Measurements from ENCODE around the gene SIRT2. TPM values are rescaled to one million over a fixed set of nuclear protein-coding genes. Genes with fewer than 3 reads are reported as not detected.
A peak's percentile ranks its signal among the peaks of the same experiment; 100 is the strongest.
"Not testable (repeated sequence)": the region's sequence is repeated elsewhere in the genome, so short reads cannot be mapped to it uniquely, and the experiment has no call there.

The SIRT2 gene
- total RNA-seq, result 99.8 TPM
- long read RNA-seq, transcript SIRT2-204 (15 exons, 2,062 nt), result major isoform, 42 of 92 reads
- long read RNA-seq, transcript SIRT2-201 (16 exons, 2,070 nt), result minor isoform, 12 of 92 reads
- long read RNA-seq, partial matches to known transcripts, result 4 of 92 reads
- long read RNA-seq, other reads (novel, unspliced or antisense), result 34 of 92 reads

- intact Hi-C loops (cut with DNase I), result loop anchor here (1.0 to 5.0 kb wide), 3 partner anchors 31 to 282 kb away; partner anchors contain the start of genes EIF3K, HNRNPL, MAP4K1 and MRPS12
- DNase-seq (ENCODE audit: missing footprints) (peak; percentile 100), ATAC-seq (peak; percentile 99)
Observed at GRCh38 chr19:38899447-38900201, at the start of gene SIRT2, which contains the start of gene NFKBIB. SIRT2 (minus strand) TSS chr19:38899618; CDS start chr19:38899521, 97 bp downstream. NFKBIB (plus strand) TSS chr19:38899969; CDS start chr19:38900033, 64 bp downstream.

- intact Hi-C loops (cut with DNase I), result no loop called here
- no peak for ATAC-seq
Observed at GRCh38 chr19:38946229-38947010, 47.0 kb upstream of the SIRT2 start.

GRCh38 chr19:38945562-38946228, 46.3 kb upstream of the SIRT2 start:
- intact Hi-C loops (cut with DNase I), result no loop called here
- DNase-seq (ENCODE audit: missing footprints), result no peak
- ATAC-seq, result no peak

More at GRCh38 chr19:38946229-38947010, 47.0 kb upstream of the SIRT2 start:
- DNase-seq (ENCODE audit: missing footprints), result peak; percentile 51

DNA sequence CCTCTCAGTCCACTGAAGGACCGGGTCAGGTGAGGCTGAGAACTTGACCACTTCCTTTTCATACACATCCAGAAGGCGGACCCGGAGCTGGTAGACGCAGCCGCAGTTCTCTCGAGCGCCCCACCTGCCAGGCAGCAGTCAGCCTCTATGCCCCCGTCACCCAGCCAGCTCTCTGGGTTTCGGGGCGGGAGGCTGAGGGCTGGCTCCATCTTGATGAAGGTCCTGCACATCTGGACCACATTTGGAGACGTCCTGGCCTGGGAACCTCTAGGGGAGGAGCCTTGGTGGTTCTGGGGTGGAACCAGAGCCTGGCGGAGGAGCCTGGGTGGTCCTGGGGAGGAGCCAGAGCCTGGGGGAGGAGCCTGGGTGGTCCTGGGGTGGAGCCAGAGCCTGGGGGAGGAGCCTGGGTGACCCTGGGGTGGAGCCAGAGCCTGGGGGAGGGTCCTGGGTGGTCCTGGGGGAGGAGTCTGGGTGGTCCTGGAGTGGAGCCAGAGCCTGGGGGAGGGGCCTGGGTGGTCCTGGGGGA, 45.6 kb upstream of the SIRT2 start:
- intact Hi-C loops (cut with DNase I), result no loop called here
- no peak for DNase-seq (ENCODE audit: missing footprints)
- ATAC-seq, result no peak

GRCh38 chr19:38942471-38943181, 43.2 kb upstream of the SIRT2 start:
- no peak for ATAC-seq
- intact Hi-C loops (cut with DNase I), result no loop called here
- no peak for DNase-seq (ENCODE audit: missing footprints)

DNA sequence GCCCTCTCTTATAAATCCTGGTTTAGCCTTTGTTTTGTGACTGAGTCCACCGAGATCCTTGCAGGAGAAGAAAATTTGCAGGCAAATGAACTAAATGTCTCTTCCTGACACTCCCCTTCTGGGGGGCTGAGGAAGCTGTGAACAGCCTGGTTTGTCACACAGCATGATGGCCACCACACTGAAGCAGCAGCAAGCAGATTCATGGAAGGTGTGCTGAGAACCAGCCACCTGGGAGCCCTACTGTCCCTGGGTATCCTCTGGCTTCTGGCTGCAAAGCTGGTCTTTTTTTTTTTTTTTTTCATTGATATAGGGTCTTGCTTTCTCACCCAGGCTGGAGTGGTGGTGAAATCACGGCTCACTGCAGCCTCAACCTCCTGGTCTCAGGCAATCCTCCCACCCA, 42.6 kb upstream of the SIRT2 start:
- ATAC-seq, result no peak
- DNase-seq (ENCODE audit: missing footprints), result no peak
- intact Hi-C loops (cut with DNase I), result no loop called here

DNA sequence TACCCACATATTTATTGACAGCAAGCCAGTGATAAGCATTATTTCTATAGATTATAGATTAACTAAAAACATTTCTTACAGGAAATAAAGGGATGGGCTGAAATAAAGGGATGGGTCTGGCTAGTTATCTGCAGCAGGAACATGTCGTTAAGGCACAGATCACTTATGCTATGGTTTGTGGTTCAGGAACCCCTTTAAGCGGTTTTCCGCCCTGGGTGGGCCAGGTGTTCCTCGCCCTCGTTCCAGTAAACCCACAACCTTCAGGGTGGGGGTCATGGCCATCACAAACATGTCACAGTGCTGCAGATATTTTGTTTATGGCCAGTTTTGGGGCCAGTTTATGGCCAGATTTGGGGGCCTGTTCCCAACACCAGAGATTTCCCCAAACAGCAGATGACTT, 42.0 kb upstream of the SIRT2 start:
- intact Hi-C loops (cut with DNase I); ATAC-seq; DNase-seq (ENCODE audit: missing footprints): not testable (repeated sequence)

GRCh38 chr19:38939957-38940356, 40.5 kb upstream of the SIRT2 start:
- intact Hi-C loops (cut with DNase I), result no loop called here
- DNase-seq (ENCODE audit: missing footprints), result no peak
- ATAC-seq, result no peak

- no peak for DNase-seq (ENCODE audit: missing footprints)
- no peak for ATAC-seq
- intact Hi-C loops (cut with DNase I), result loop anchor here (5.0 kb wide), 1 partner anchor 301 kb away; no protein-coding TSS in a partner anchor
Observed at GRCh38 chr19:38933544-38933943, 34.1 kb upstream of the SIRT2 start.

DNA sequence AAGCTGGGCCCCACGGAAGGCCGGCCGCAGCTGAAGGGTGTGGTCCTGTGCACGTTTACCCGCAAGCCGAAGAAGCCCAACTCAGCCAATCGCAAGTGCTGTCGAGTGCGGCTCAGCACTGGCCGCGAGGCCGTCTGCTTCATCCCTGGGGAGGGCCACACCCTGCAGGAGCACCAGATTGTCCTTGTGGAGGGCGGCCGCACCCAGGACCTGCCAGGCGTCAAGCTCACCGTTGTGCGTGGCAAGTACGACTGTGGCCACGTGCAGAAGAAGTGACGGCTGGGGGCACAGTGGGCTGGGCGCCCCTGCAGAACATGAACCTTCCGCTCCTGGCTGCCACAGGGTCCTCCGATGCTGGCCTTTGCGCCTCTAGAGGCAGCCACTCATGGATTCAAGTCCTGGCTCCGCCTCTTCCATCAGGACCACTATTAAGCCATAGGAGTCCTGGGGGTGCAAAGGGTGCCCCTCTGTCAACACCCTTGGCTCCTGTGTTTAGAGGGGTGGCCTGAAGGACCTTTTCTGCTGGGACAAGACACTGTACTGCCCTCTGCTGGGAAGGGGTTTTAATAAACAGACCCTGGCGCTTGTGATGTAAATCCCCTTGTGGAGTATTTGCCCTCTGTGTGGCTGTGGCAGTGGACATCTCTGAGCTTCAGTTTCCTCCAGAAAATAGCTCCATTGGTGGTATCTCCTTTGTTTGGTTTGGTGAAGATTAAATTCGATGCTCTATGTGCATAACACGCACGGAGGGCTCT, 33.2 kb upstream of the SIRT2 start:
- DNase-seq (ENCODE audit: missing footprints) (peak; percentile 62), ATAC-seq (no peak)
- intact Hi-C loops (cut with DNase I), result loop anchor here (5.0 kb wide), 1 partner anchor 300 kb away; no protein-coding TSS in a partner anchor

DNA sequence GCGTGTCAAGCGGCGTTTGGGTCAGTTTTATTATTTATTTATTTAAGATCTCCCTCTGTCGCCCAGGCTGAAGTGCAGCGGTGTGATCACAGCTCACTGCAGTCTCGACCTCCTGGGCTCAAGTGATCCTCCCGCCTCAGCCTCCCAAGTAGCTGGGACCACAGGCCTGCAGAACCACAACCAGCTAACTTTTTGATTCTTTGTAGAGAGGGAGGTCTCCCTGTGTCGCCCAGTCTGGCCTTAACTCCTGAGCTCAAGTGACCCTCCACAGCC, 32.0 kb upstream of the SIRT2 start:
- DNase-seq (ENCODE audit: missing footprints) (no peak), ATAC-seq (no peak)
- intact Hi-C loops (cut with DNase I), result loop anchor here (2.0 to 5.0 kb wide), 3 partner anchors 33 to 529 kb away; partner anchors contain the start of genes FAM98C, NFKBIB and SIRT2

DNA sequence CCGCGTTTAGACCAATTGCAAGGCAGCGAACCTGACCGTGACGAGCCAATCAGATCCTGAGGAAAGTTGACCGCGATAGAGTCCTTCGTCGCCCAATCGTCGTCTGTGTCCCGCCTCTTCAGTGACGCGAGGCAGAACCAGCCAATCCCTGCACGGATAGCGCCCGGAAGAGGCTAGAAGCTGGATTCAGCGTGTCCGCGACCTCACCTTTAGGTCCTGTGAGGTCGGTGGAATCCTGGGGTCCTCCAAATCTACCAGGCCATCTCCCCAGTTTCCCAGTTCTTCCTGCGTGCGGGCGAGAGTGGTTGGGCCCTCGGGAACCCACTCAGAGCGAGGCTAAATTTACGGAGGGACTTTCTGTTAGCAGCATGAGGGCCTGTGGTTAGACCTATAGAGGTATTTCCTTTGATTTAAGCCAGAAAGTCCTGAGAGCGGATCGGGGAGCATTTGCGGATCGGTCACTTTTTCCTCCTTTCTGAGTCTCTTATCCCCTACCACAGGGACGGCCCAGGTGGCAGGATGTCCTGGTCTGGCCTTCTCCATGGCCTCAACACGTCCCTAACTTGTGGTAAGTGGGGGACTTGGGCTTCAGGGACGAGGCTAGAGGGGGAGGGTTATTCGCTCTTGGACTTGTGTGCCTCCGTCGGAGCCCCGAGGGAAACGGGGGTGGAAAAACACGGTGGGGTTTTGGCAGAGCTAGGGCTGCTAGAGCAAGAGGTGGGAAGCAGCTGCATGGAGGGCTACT, 31.5 kb upstream of the SIRT2 start, which contains the start of gene MRPS12:
TSS of gene MRPS12 (plus strand) at position 169 of the 745 bp plus-strand sequence. CDS start at position 520, 351 bp downstream.
- peak; percentile 99 for DNase-seq (ENCODE audit: missing footprints)
- peak; percentile 96 for ATAC-seq
- intact Hi-C loops (cut with DNase I), result loop anchor here (1.0 to 5.0 kb wide), 4 partner anchors 32 to 528 kb away; partner anchors contain the start of genes FAM98C, NFKBIB and SIRT2

- DNase-seq (ENCODE audit: missing footprints) (peak; percentile 96), ATAC-seq (peak; percentile 90)
- intact Hi-C loops (cut with DNase I), result loop anchor here (1.0 to 5.0 kb wide), 4 partner anchors 31 to 527 kb away; partner anchors contain the start of genes FAM98C, NFKBIB and SIRT2
Observed at GRCh38 chr19:38929929-38930775, 30.7 kb upstream of the SIRT2 start, which contains the start of gene SARS2. SARS2 (minus strand) TSS chr19:38930763; CDS start chr19:38930736, 27 bp downstream.

- ATAC-seq (no peak), DNase-seq (ENCODE audit: missing footprints) (no peak)
- intact Hi-C loops (cut with DNase I), result no loop called here
Observed at GRCh38 chr19:38928391-38929001, 29.1 kb upstream of the SIRT2 start.

DNA sequence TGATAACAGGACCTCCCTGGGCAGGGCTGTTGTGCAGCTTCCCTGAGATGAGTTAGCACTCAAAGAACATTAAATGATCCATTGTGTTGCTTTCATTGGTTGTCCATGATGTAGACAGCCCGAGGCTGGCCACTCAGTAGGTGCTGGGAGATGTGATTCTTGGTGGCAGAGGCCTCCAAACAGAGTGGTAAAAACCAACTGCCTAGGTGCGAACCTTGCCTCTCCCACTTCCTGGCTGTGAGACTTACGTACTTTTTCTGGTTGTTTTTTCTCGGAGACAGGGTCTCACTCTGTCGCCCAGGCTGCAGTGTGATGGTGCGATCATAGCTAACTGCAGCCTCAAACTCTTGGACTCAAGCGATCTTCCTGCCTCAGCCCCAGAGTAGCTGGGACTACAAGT, 25.0 kb upstream of the SIRT2 start:
- no peak for DNase-seq (ENCODE audit: missing footprints)
- intact Hi-C loops (cut with DNase I), result no loop called here
- no peak for ATAC-seq
